Measurements from ENCODE around the gene CFAP61. TPM values are rescaled to one million over a fixed set of nuclear protein-coding genes. Genes with fewer than 3 reads are reported as not detected.

The CFAP61 gene
- total and polyA plus RNA-seq, 2 experiments from 2014 or later = 0.21 TPM; not detected in 1

DNA sequence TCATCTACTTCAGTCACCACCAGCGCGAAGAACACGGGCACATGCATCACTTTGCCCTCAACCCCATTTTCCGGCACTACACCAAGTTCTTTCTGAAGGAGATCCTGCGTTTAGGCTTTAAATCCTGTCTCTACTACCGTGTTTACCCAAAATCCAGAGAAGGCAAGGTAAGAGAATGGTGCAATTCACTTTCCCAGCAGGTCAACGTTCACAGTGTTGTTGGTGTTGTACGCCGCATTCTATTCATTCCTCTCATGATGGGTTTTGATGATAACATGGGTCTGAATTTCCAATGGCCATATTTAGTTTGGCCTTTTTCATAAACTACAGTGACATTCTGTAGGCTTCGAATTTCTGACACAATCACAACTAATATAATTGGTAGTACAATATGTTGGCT, 144.3 kb downstream of the CFAP61 start (continued):
- TF ChIP-seq, protein P1, sequence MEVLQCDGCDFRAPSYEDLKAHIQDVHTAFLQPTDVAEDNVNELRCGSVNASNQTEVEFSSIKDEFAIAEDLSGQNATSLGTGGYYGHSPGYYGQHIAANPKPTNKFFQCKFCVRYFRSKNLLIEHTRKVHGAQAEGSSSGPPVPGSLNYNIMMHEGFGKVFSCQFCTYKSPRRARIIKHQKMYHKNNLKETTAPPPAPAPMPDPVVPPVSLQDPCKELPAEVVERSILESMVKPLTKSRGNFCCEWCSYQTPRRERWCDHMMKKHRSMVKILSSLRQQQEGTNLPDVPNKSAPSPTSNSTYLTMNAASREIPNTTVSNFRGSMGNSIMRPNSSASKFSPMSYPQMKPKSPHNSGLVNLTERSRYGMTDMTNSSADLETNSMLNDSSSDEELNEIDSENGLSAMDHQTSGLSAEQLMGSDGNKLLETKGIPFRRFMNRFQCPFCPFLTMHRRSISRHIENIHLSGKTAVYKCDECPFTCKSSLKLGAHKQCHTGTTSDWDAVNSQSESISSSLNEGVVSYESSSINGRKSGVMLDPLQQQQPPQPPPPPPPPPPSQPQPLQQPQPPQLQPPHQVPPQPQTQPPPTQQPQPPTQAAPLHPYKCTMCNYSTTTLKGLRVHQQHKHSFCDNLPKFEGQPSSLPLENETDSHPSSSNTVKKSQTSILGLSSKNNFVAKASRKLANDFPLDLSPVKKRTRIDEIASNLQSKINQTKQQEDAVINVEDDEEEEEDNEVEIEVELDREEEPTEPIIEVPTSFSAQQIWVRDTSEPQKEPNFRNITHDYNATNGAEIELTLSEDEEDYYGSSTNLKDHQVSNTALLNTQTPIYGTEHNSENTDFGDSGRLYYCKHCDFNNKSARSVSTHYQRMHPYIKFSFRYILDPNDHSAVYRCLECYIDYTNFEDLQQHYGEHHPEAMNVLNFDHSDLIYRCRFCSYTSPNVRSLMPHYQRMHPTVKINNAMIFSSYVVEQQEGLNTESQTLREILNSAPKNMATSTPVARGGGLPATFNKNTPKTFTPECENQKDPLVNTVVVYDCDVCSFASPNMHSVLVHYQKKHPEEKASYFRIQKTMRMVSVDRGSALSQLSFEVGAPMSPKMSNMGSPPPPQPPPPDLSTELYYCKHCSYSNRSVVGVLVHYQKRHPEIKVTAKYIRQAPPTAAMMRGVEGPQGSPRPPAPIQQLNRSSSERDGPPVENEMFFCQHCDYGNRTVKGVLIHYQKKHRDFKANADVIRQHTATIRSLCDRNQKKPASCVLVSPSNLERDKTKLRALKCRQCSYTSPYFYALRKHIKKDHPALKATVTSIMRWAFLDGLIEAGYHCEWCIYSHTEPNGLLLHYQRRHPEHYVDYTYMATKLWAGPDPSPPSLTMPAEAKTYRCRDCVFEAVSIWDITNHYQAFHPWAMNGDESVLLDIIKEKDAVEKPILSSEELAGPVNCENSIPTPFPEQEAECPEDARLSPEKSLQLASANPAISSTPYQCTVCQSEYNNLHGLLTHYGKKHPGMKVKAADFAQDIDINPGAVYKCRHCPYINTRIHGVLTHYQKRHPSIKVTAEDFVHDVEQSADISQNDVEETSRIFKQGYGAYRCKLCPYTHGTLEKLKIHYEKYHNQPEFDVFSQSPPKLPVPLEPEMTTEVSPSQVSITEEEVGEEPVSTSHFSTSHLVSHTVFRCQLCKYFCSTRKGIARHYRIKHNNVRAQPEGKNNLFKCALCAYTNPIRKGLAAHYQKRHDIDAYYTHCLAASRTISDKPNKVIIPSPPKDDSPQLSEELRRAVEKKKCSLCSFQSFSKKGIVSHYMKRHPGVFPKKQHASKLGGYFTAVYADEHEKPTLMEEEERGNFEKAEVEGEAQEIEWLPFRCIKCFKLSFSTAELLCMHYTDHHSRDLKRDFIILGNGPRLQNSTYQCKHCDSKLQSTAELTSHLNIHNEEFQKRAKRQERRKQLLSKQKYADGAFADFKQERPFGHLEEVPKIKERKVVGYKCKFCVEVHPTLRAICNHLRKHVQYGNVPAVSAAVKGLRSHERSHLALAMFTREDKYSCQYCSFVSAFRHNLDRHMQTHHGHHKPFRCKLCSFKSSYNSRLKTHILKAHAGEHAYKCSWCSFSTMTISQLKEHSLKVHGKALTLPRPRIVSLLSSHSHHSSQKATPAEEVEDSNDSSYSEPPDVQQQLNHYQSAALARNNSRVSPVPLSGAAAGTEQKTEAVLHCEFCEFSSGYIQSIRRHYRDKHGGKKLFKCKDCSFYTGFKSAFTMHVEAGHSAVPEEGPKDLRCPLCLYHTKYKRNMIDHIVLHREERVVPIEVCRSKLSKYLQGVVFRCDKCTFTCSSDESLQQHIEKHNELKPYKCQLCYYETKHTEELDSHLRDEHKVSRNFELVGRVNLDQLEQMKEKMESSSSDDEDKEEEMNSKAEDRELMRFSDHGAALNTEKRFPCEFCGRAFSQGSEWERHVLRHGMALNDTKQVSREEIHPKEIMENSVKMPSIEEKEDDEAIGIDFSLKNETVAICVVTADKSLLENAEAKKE (CRISPR knock-in tag; IDR thresholded peaks at IDR 0.05) = no peak
- TF ChIP-seq POLR2AphosphoS5 (IDR thresholded peaks at IDR 0.05; ENCODE audit: low read depth) = no peak
- TF ChIP-seq, protein P2, sequence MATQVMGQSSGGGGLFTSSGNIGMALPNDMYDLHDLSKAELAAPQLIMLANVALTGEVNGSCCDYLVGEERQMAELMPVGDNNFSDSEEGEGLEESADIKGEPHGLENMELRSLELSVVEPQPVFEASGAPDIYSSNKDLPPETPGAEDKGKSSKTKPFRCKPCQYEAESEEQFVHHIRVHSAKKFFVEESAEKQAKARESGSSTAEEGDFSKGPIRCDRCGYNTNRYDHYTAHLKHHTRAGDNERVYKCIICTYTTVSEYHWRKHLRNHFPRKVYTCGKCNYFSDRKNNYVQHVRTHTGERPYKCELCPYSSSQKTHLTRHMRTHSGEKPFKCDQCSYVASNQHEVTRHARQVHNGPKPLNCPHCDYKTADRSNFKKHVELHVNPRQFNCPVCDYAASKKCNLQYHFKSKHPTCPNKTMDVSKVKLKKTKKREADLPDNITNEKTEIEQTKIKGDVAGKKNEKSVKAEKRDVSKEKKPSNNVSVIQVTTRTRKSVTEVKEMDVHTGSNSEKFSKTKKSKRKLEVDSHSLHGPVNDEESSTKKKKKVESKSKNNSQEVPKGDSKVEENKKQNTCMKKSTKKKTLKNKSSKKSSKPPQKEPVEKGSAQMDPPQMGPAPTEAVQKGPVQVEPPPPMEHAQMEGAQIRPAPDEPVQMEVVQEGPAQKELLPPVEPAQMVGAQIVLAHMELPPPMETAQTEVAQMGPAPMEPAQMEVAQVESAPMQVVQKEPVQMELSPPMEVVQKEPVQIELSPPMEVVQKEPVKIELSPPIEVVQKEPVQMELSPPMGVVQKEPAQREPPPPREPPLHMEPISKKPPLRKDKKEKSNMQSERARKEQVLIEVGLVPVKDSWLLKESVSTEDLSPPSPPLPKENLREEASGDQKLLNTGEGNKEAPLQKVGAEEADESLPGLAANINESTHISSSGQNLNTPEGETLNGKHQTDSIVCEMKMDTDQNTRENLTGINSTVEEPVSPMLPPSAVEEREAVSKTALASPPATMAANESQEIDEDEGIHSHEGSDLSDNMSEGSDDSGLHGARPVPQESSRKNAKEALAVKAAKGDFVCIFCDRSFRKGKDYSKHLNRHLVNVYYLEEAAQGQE (IDR thresholded peaks at IDR 0.05; ENCODE audit: unreplicated experiment) = no peak
- no peak for TF ChIP-seq CREB1 (CRISPR knock-in tag; IDR thresholded peaks at IDR 0.05; ENCODE audit: low read depth)

DNA sequence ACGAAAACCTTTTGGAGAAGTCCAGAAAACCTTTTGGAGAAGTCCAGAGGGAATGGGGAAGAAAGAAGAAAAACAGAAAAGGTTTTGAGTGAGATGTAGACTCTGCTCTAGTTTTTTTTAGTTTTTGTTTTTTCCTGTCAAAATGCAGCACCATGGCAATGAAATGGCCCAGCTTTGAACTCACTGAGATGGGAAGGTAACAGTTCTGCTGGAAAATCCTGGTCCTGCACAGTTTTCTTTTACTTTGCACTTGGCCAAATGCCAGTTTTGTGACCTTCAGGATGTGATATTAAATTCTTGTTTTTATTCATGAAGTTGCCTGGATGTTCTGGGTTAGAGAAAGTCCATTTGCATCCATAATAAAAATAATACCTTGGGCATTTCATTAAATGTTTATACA, 145.7 kb downstream of the CFAP61 start:
- Histone ChIP-seq H2AFZ (no peak overlapping the region), H3K9me2 (ENCODE audit: insufficient read depth) (no peaks in the 10 kb centered on the region), H3F3A (replicated peaks; ENCODE audit: low read depth) (no peaks in the 10 kb centered on the region), H3K4me2 (no peak overlapping the region), H3K27me3 (ENCODE audit: insufficient read depth) (no peaks in the 10 kb centered on the region), H3K4me1 (ENCODE audit: insufficient read depth) (peaks cover 19% of the 10 kb centered on the region), H3K27ac (ENCODE audit: low read depth) (no peak overlapping the region), H3K36me3 (ENCODE audit: insufficient read depth) (no peaks in the 10 kb centered on the region), H3K4me3 (no peak overlapping the region), H3K79me2 (replicated peaks; ENCODE audit: insufficient read depth) (no peaks in the 10 kb centered on the region), H4K20me1 (replicated peaks; ENCODE audit: insufficient read depth) (no peaks in the 10 kb centered on the region)
- Mint-ChIP-seq H3K4me3 (no peak overlapping the region), H3K36me3 (ENCODE audit: low read depth) (no peaks in the 10 kb centered on the region), H3K27me3 (ENCODE audit: insufficient read depth, low read depth, poor library complexity) (no peaks in the 10 kb centered on the region), H3K4me1 (peaks cover 19% of the 10 kb centered on the region), H3K9me3 (no peaks in the 10 kb centered on the region), H3K27ac (no peak overlapping the region)
- DNase-seq (ENCODE audit: low spot score) (no peak), ATAC-seq (no peak)
- TF ChIP-seq STAT1 (IDR thresholded peaks at IDR 0.05; ENCODE audit: unreplicated experiment) = no peak
- TF ChIP-seq ZNF114 (CRISPR knock-in tag; IDR thresholded peaks at IDR 0.05) = no peak
- TF ChIP-seq, protein P3, sequence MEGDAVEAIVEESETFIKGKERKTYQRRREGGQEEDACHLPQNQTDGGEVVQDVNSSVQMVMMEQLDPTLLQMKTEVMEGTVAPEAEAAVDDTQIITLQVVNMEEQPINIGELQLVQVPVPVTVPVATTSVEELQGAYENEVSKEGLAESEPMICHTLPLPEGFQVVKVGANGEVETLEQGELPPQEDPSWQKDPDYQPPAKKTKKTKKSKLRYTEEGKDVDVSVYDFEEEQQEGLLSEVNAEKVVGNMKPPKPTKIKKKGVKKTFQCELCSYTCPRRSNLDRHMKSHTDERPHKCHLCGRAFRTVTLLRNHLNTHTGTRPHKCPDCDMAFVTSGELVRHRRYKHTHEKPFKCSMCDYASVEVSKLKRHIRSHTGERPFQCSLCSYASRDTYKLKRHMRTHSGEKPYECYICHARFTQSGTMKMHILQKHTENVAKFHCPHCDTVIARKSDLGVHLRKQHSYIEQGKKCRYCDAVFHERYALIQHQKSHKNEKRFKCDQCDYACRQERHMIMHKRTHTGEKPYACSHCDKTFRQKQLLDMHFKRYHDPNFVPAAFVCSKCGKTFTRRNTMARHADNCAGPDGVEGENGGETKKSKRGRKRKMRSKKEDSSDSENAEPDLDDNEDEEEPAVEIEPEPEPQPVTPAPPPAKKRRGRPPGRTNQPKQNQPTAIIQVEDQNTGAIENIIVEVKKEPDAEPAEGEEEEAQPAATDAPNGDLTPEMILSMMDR (conservative IDR thresholded peaks at IDR 0.05; ENCODE audit: low read depth in 2 of 2) = no peak
- no peak for TF ChIP-seq NANOG (IDR thresholded peaks at IDR 0.05; ENCODE audit: borderline replicate concordance)
- TF ChIP-seq EZH2phosphoT487 (IDR thresholded peaks at IDR 0.05; ENCODE audit: unreplicated experiment) = no peak
- no peak for TF ChIP-seq ZNF331 (CRISPR knock-in tag; IDR thresholded peaks at IDR 0.05; ENCODE audit: low read depth)
- TF ChIP-seq, protein P2 (IDR thresholded peaks at IDR 0.05; ENCODE audit: unreplicated experiment) = no peak

Measured in GM23338 (cell line).